Limb (tissue), 2 donors: Measurements from ENCODE around the gene CCNL1.
"Not testable (repeated sequence)": the region's sequence is repeated elsewhere in the genome, so short reads cannot be mapped to it uniquely, and the experiment has no call there.

ENCODE experiments used
- DNase-seq, 2 donors: peaks; one replicate each; pipeline ENCODE4 v3.0.0-alpha.2; 2016; ENCODE audit errors: extremely low spot score in 2 of 2

CCNL1 gene

GRCh38 chr3:157159762-157160657 lies at the start of gene CCNL1:
CCNL1 (minus strand) TSS chr3:157160147; CDS start chr3:157160094, 53 bp downstream.
- peak; percentile 95 to 98 for DNase-seq

GRCh38 chr3:157204880-157205279 lies 44.9 kb upstream of the CCNL1 start:
- DNase-seq: no peak

- peak in 1 of 2 donors; percentile 76 for DNase-seq
Measured at GRCh38 chr3:157204431-157204830, 44.5 kb upstream of the CCNL1 start.

GRCh38 chr3:157201648-157202278 lies 41.8 kb upstream of the CCNL1 start:
- no peak for DNase-seq

GRCh38 chr3:157199841-157200240 lies 39.9 kb upstream of the CCNL1 start:
- DNase-seq: no peak

- no peak for DNase-seq
Measured at GRCh38 chr3:157195965-157196364, 36.0 kb upstream of the CCNL1 start.

GRCh38 chr3:157191149-157191548 lies 31.2 kb upstream of the CCNL1 start:
- DNase-seq: not testable (repeated sequence)

- DNase-seq: no peak
Measured at GRCh38 chr3:157190380-157190872, 30.5 kb upstream of the CCNL1 start.

- no peak for DNase-seq
Measured at GRCh38 chr3:157188391-157188790, 28.4 kb upstream of the CCNL1 start.

- no peak for DNase-seq
Measured at GRCh38 chr3:157182879-157183278, 22.9 kb upstream of the CCNL1 start.

GRCh38 chr3:157180262-157180661 lies 20.3 kb upstream of the CCNL1 start:
- no peak for DNase-seq

- no peak for DNase-seq
Measured at GRCh38 chr3:157179365-157179803, 19.4 kb upstream of the CCNL1 start.

- DNase-seq: not testable (repeated sequence)
Measured at GRCh38 chr3:157178503-157179364, 18.8 kb upstream of the CCNL1 start.

GRCh38 chr3:157177801-157178453 lies 18.0 kb upstream of the CCNL1 start:
- not testable (repeated sequence) for DNase-seq

GRCh38 chr3:157176934-157177333 lies 17.0 kb upstream of the CCNL1 start:
- no peak for DNase-seq

- peak; percentile 35 to 69 for DNase-seq
Measured at GRCh38 chr3:157175691-157176507, 16.0 kb upstream of the CCNL1 start.

GRCh38 chr3:157174649-157175498 lies 14.9 kb upstream of the CCNL1 start:
- peak; percentile 98 to 100 for DNase-seq

GRCh38 chr3:157174290-157174648 lies 14.3 kb upstream of the CCNL1 start:
- peak in 1 of 2 donors; percentile 62 for DNase-seq

GRCh38 chr3:157173343-157173742 lies 13.4 kb upstream of the CCNL1 start:
- not testable (repeated sequence) for DNase-seq
